ENCODE data around the gene ANXA3.

DNA sequence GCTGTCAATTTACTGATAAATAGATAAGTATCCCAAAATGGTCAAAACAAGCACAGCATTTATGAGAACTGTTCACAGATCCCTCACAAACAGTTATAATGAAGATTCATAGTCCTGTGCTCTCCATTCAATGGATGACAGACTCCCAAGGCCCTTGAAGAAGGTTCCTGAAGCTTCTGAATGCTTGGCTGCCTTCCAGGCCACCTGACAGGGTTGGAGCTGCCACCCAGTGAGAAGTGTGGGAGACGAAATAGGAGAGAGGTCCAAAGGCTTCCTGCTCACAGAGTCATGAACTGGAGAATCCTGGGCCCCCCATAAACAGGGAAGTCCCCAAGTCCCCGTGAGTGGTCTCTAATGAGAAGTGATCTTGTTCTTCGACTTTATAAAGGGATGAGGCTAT is 26.0 kb upstream of the ANXA3 start:
- TF ChIP-seq, protein P1, sequence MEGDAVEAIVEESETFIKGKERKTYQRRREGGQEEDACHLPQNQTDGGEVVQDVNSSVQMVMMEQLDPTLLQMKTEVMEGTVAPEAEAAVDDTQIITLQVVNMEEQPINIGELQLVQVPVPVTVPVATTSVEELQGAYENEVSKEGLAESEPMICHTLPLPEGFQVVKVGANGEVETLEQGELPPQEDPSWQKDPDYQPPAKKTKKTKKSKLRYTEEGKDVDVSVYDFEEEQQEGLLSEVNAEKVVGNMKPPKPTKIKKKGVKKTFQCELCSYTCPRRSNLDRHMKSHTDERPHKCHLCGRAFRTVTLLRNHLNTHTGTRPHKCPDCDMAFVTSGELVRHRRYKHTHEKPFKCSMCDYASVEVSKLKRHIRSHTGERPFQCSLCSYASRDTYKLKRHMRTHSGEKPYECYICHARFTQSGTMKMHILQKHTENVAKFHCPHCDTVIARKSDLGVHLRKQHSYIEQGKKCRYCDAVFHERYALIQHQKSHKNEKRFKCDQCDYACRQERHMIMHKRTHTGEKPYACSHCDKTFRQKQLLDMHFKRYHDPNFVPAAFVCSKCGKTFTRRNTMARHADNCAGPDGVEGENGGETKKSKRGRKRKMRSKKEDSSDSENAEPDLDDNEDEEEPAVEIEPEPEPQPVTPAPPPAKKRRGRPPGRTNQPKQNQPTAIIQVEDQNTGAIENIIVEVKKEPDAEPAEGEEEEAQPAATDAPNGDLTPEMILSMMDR (IDR thresholded peaks at IDR 0.05), result no peak
- no peak for TF ChIP-seq POLR2A (IDR thresholded peaks at IDR 0.05)

All from gastroesophageal sphincter (tissue), 3 donors.